Neural crest cell (in vitro differentiated cells): ENCODE data around the gene TUBGCP2. TPM values are rescaled to one million over a fixed set of nuclear protein-coding genes. Genes with fewer than 3 reads are reported as not detected.

Experiments
- DNase-seq: peaks from one replicate; pipeline ENCODE4 v3.0.0; 2021; ENCODE audit warnings: low read depth, mixed read lengths, low spot score
- H3K27ac Mint-ChIP-seq: one replicate; pipeline ENCODE4 v1.8.0; 2021; ENCODE audit warnings: mild to moderate bottlenecking, mixed read lengths; ENCODE audit not compliant: unreplicated experiment
- H3K27me3 Mint-ChIP-seq: 2 replicates; pipeline ENCODE4 v1.8.0; 2021; ENCODE audit warnings: low read depth, mild to moderate bottlenecking, mixed read lengths
- H3K36me3 Mint-ChIP-seq: 2 replicates; pipeline ENCODE4 v1.8.0; 2021; ENCODE audit warnings: low read depth, mild to moderate bottlenecking, mixed read lengths
- H3K4me1 Mint-ChIP-seq: 2 replicates; pipeline ENCODE4 v1.8.0; 2021; ENCODE audit warnings: mixed read lengths
- H3K4me3 Mint-ChIP-seq: one replicate; pipeline ENCODE4 v1.8.0; 2021; ENCODE audit warnings: mild to moderate bottlenecking, mixed read lengths
- H3K9me3 Mint-ChIP-seq: 2 replicates; pipeline ENCODE4 v1.8.0; 2021; ENCODE audit warnings: mixed read lengths
- total RNA-seq: library from RNA; stranded (reverse); gene quantifications from 2 replicates; pipeline ENCODE4 v1.2.1, GENCODE V29; 2021
- TF ChIP-seq, protein P1 (sequence below): fragments of 200-600 bp; sonication (generic); conservative IDR thresholded peaks from 2 replicates; pipeline ENCODE4 v1.5.0; 2021; ENCODE audit warnings: antibody characterized with exemption, mild to moderate bottlenecking

The TUBGCP2 gene
- total RNA-seq, 1 donor from 2014 or later, result 70.0 TPM

DNA sequence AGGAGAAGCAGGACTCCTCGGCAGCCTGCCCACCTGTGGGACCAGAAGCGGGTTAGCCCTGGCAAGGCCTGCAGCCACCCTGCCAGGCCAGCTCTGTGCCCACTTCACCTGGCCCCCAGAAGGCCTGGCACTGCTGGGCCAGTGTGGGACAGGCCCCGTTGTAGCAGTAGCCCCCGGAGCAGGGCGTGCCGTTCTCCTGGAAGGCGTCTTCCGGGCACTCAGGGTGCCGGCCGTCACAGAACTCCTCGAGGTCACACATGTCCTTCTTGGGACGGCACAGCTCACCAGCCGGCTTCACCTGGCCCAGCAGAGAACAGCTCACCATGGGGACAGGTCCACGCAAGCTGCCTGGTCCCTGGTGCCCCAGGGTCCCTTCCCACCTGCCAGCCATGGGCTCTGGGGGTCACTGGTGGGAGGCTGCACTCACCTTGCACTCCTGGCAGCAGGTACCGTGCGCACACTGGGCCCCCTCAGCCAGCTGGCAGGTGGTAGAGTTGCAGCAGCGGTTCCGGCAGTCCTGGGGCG lies 37.8 kb downstream of the TUBGCP2 start:
- H3K4me1 Mint-ChIP-seq, result peaks cover under 1% of the 10 kb centered on the region
- H3K36me3 Mint-ChIP-seq, result no peaks in the 10 kb centered on the region
- H3K27me3 Mint-ChIP-seq, result peaks cover 11% of the 10 kb centered on the region
- H3K27ac Mint-ChIP-seq, result no peak overlapping the region
- H3K9me3 Mint-ChIP-seq, result no peaks in the 10 kb centered on the region
- TF ChIP-seq, protein P1, sequence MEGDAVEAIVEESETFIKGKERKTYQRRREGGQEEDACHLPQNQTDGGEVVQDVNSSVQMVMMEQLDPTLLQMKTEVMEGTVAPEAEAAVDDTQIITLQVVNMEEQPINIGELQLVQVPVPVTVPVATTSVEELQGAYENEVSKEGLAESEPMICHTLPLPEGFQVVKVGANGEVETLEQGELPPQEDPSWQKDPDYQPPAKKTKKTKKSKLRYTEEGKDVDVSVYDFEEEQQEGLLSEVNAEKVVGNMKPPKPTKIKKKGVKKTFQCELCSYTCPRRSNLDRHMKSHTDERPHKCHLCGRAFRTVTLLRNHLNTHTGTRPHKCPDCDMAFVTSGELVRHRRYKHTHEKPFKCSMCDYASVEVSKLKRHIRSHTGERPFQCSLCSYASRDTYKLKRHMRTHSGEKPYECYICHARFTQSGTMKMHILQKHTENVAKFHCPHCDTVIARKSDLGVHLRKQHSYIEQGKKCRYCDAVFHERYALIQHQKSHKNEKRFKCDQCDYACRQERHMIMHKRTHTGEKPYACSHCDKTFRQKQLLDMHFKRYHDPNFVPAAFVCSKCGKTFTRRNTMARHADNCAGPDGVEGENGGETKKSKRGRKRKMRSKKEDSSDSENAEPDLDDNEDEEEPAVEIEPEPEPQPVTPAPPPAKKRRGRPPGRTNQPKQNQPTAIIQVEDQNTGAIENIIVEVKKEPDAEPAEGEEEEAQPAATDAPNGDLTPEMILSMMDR, result no peak
- DNase-seq, result no peak
- H3K4me3 Mint-ChIP-seq, result no peak overlapping the region

DNA sequence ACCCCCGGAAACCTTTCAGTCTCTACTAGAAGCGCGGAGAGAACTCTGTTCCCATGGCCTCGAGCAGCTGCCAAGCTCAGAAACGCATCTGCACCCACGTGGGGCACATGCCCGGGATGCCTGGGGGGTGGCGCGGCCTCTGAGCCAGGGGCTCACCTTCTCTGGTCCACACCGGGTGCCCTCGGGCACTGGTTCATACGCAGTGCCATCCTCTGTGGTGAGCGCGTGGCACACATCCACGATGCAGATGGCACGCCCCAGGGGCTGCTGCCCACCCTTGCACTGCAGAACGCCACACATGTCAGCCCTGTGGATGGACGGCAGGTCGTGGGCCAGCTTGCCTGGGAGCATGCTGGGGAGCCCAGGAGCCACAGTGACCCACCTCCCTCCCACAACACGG lies 38.5 kb downstream of the TUBGCP2 start:
- H3K4me1 Mint-ChIP-seq, result no peaks in the 10 kb centered on the region
- H3K27me3 Mint-ChIP-seq, result peaks cover 7% of the 10 kb centered on the region
- H3K36me3 Mint-ChIP-seq, result no peaks in the 10 kb centered on the region
- no peak overlapping the region for H3K4me3 Mint-ChIP-seq
- H3K27ac Mint-ChIP-seq, result no peak overlapping the region
- TF ChIP-seq, protein P1, result no peak
- no peaks in the 10 kb centered on the region for H3K9me3 Mint-ChIP-seq
- DNase-seq, result no peak

DNA sequence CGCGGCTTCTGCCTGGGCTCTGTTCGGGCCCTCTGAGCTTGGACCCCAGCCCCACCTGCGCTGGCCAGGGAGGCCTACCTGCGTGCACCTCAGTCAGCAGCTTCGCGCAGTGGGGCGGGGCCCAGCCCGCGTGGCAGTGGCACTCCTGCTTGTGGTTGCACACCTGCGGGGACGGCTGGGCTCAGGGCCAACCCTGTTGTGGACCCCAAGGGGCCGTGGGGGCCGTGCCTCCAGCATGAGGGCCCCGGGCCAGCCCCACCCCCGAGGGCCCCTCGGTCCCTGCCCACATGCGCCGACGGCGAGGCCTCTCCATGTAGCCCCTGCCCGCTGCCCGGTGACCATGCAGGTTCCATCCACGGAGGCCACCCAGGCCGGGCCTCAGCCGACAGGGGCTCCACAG lies 39.3 kb downstream of the TUBGCP2 start:
- H3K4me1 Mint-ChIP-seq, result no peaks in the 10 kb centered on the region
- TF ChIP-seq, protein P1, result no peak
- H3K27me3 Mint-ChIP-seq, result peaks cover 8% of the 10 kb centered on the region
- H3K36me3 Mint-ChIP-seq, result no peaks in the 10 kb centered on the region
- no peaks in the 10 kb centered on the region for H3K9me3 Mint-ChIP-seq
- H3K27ac Mint-ChIP-seq, result no peak overlapping the region
- DNase-seq, result no peak
- no peak overlapping the region for H3K4me3 Mint-ChIP-seq

DNA sequence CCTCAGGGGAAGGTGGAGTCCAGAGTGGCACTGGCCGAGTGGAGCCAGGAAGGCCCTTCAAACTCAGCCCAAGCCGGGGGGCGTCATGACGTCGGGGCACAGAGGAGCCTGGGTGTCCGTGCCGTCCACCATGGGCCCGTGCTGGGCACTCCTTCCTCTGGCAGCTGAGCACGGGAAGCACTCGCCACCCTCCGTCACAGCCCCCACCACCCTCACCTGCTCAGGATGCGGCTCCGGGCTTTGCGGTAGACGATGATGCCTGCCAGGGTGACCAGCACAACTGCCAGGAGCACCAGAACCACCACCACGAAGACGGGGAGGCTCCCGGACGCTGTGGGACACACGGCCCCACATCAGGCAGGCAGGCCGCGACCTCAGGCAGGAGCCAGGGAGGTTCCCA lies 40.1 kb downstream of the TUBGCP2 start:
- Mint-ChIP-seq H3K9me3 (no peaks in the 10 kb centered on the region), H3K4me3 (no peak overlapping the region), H3K36me3 (no peaks in the 10 kb centered on the region), H3K27me3 (peaks cover 15% of the 10 kb centered on the region), H3K27ac (no peak overlapping the region), H3K4me1 (no peaks in the 10 kb centered on the region)
- DNase-seq, result no peak
- TF ChIP-seq, protein P1, result no peak

DNA sequence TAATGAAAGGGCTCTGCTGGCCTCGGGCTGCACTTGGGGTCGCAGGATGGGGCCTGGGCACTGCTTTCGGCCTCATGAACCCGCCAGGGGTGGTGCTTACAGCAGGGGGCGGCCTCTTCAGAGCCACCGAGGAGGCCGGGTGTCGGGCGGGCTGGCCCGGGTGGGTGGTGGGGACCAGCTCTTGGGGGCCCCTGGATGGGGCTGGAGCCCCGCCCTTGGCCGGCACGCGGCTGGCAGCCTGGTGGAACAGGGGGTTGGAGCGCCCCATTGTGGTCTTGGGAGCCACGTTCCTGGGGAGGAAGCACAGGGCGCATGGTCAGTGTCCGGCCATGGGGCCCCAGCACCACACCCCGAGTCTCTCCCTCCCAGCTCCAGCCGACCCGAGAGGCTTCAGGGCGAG lies 40.8 kb downstream of the TUBGCP2 start:
- peaks cover 21% of the 10 kb centered on the region for H3K27me3 Mint-ChIP-seq
- no peak for DNase-seq
- no peaks in the 10 kb centered on the region for H3K9me3 Mint-ChIP-seq

More for the DNA sequence above, 40.8 kb downstream of the TUBGCP2 start:
- no peak overlapping the region for H3K4me3 Mint-ChIP-seq
- TF ChIP-seq, protein P1, result no peak
- no peaks in the 10 kb centered on the region for H3K36me3 Mint-ChIP-seq
- no peaks in the 10 kb centered on the region for H3K4me1 Mint-ChIP-seq
- H3K27ac Mint-ChIP-seq, result no peak overlapping the region
